OCI-LY3 (cell line): ENCODE results near the gene MXRA8.

ENCODE experiments used
- H2AFZ ChIP-seq: fragments of 200-600, 300-600 bp; shearing (Covaris generic); 2 replicates; pipeline ENCODE4 v1.6.0; 2014; ENCODE audit warnings: antibody characterized with exemption, low read depth, low read length
- H3K27ac ChIP-seq: fragments of 200-600, 300-600 bp; sonication (generic); 2 replicates; pipeline ENCODE4 v1.5.1; 2014; ENCODE audit warnings: mild to moderate bottlenecking, low read length, moderate library complexity, mixed read lengths
- H3K27me3 ChIP-seq: fragments of 200-600, 300-600 bp; sonication (generic); 2 replicates; pipeline ENCODE4 v1.6.1; 2014; ENCODE audit warnings: low read depth, low read length, mixed read lengths
- H3K36me3 ChIP-seq: fragments of 200-600, 300-600 bp; sonication (generic); replicated peaks from 2 replicates; pipeline ENCODE3; 2014; ENCODE audit warnings: low read depth, low read length, mixed read lengths
- H3K4me1 ChIP-seq: fragments of 300-600, 200-600 bp; sonication (generic); 2 replicates; pipeline ENCODE4 v1.6.1; 2014; ENCODE audit warnings: low read length, mixed read lengths
- H3K4me2 ChIP-seq: fragments of 200-600, 300-600 bp; sonication (generic); 2 replicates; pipeline ENCODE4 v1.6.1; 2014; ENCODE audit warnings: low read length, mixed read lengths
- H3K4me3 ChIP-seq: fragments of 300-600, 200-600 bp; sonication (generic); 2 replicates; pipeline ENCODE4 v1.5.1; 2014; ENCODE audit warnings: antibody characterized with exemption, mild to moderate bottlenecking, low read length, moderate library complexity
- H3K79me2 ChIP-seq: fragments of 300-600, 200-600 bp; shearing (Covaris generic); 2 replicates; pipeline ENCODE4 v1.6.1; 2014; ENCODE audit warnings: mild to moderate bottlenecking, low read length, mixed read lengths
- H3K9ac ChIP-seq: fragments of 300-600, 200-600 bp; shearing (Covaris generic); 2 replicates; pipeline ENCODE4 v1.6.0; 2014; ENCODE audit warnings: mild to moderate bottlenecking, low read length, moderate library complexity
- H3K9me3 ChIP-seq: fragments of 200-600, 300-600 bp; shearing (Covaris generic); 2 replicates; pipeline ENCODE4 v1.6.1; 2014; ENCODE audit warnings: low read length, mixed read lengths; ENCODE audit not compliant: insufficient read depth
- H4K20me1 ChIP-seq: fragments of 200-600, 300-600 bp; sonication (generic); 2 replicates; pipeline ENCODE4 v1.6.1; 2016; ENCODE audit warnings: low read length, mixed read lengths; ENCODE audit not compliant: insufficient read depth
- EZH2phosphoT487 ChIP-seq: fragments of 200-600 bp; shearing (Covaris generic); IDR thresholded peaks from 2 replicates; pipeline ENCODE4 v1.6.1; 2018; ENCODE audit warnings: antibody characterized with exemption, mixed run types, low read depth
- TF ChIP-seq, protein P1 (sequence below): fragments of 200-600, 300-600 bp; sonication (generic); IDR thresholded peaks from 2 replicates; pipeline ENCODE4 v1.5.1; 2014; ENCODE audit warnings: antibody characterized with exemption, low read length, low read depth

Gene MXRA8

DNA sequence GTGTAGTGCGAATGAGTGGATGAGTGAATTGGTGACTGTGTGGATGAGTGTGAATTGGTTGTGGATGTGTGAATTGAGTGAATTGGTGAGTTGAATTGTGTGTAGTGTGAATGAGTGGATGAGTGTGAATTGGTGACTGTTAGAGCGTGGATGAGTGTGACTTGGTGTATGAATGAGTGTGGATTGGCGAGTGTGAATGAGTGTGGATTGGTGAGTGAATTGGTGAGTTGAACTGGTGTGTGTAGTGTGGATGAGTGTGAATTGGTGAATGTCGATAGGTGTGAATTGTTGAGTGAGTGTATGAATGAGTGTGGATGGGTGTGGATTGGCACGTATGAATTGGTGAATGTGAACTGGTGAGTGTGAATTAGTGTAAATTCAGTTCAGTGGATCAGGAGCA lies 9.0 kb upstream of the MXRA8 start:
- H3K4me3 ChIP-seq: no peak overlapping the region
- no peak overlapping the region for H3K27ac ChIP-seq
- TF ChIP-seq, protein P1, sequence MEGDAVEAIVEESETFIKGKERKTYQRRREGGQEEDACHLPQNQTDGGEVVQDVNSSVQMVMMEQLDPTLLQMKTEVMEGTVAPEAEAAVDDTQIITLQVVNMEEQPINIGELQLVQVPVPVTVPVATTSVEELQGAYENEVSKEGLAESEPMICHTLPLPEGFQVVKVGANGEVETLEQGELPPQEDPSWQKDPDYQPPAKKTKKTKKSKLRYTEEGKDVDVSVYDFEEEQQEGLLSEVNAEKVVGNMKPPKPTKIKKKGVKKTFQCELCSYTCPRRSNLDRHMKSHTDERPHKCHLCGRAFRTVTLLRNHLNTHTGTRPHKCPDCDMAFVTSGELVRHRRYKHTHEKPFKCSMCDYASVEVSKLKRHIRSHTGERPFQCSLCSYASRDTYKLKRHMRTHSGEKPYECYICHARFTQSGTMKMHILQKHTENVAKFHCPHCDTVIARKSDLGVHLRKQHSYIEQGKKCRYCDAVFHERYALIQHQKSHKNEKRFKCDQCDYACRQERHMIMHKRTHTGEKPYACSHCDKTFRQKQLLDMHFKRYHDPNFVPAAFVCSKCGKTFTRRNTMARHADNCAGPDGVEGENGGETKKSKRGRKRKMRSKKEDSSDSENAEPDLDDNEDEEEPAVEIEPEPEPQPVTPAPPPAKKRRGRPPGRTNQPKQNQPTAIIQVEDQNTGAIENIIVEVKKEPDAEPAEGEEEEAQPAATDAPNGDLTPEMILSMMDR: no peak
- TF ChIP-seq EZH2phosphoT487: no peak
- H4K20me1 ChIP-seq: no peaks in the 10 kb centered on the region
- H2AFZ ChIP-seq: no peak overlapping the region
- H3K27me3 ChIP-seq: no peaks in the 10 kb centered on the region
- peaks cover 4% of the 10 kb centered on the region for H3K36me3 ChIP-seq
- H3K9me3 ChIP-seq: peaks cover 10% of the 10 kb centered on the region; the same call in 1 of the 2 replicates
- H3K4me2 ChIP-seq: no peak overlapping the region
- peaks cover 6% of the 10 kb centered on the region; the same call in 1 of the 2 replicates for H3K4me1 ChIP-seq
- no peak overlapping the region for H3K9ac ChIP-seq
- H3K79me2 ChIP-seq: peaks cover 8% of the 10 kb centered on the region; the same call in 1 of the 2 replicates

DNA sequence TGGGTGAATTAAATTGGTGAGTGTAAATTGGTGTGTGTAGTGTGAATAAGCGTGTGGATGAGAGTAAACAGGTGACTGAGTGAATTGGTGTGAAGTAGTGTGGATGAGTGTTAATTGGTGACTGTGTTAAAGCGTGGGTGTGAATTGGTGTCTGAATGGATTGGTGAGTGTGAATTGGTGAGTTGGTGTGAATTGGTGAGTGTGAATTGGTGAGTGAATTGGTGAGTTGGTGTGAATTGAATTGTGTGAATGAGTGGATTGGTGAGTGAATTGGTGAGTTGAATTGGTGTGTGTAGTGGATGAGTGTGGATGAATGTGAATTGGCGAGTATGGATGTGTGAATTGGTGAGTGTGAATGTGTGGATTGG lies 8.3 kb upstream of the MXRA8 start:
- TF ChIP-seq EZH2phosphoT487: no peak
- TF ChIP-seq, protein P1: no peak
- no peaks in the 10 kb centered on the region for H3K27me3 ChIP-seq
- H2AFZ ChIP-seq: no peak overlapping the region
- H3K9me3 ChIP-seq: peaks cover 10% of the 10 kb centered on the region; the same call in 1 of the 2 replicates
- H3K4me3 ChIP-seq: no peak overlapping the region
- no peaks in the 10 kb centered on the region for H4K20me1 ChIP-seq
- H3K4me1 ChIP-seq: peaks cover 6% of the 10 kb centered on the region; the same call in 1 of the 2 replicates
- H3K9ac ChIP-seq: no peak overlapping the region
- H3K36me3 ChIP-seq: peaks cover 4% of the 10 kb centered on the region
- no peak overlapping the region for H3K4me2 ChIP-seq
- peaks cover 3% of the 10 kb centered on the region; the same call in 1 of the 2 replicates for H3K79me2 ChIP-seq
- no peak overlapping the region for H3K27ac ChIP-seq

DNA sequence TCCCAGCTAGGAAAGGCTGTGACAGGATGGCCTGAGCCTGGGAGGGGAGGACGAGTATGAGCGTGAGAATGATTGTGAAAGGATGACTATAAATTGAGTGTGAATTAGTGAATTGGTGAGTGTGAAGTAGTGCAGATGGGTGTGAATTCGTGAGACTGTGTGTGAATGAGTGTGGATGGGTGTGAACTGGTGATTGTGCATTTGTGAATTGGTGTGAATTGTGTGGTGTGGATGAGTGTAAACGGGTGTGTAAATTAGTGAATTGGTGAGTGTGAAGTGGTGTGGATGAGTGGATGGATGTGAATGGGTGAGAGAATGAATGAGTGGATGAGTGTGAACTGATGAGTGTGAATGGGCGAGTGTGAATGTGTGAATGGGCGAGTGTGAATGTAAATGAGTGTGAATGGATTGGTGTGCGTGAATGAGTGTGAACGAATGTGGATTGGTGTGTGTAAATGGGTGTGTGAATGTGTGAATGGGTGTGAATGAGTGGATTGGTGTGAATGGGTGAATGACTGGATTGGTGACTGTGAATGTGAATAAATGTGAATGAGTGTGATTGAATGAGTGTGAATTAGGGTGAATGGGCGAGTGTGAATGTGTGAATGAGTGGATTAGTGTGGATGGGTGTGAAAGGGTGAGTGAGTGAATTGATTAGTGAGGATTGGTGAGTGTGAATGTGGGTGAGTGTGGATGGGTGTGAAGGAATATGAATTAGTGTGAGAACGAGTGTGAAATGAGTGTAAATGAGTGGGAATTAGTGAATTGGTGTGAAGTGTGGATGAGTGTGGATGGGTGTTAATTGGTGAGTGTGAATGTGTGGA lies 7.7 kb upstream of the MXRA8 start:
- no peaks in the 10 kb centered on the region for H3K36me3 ChIP-seq
- peaks cover 10% of the 10 kb centered on the region; the same call in 1 of the 2 replicates for H3K9me3 ChIP-seq
- H3K27ac ChIP-seq: no peak overlapping the region
- TF ChIP-seq, protein P1: no peak
- no peak for TF ChIP-seq EZH2phosphoT487
- peaks cover 6% of the 10 kb centered on the region; the same call in 1 of the 2 replicates for H3K4me1 ChIP-seq
- no peaks in the 10 kb centered on the region for H3K27me3 ChIP-seq
- no peak overlapping the region for H2AFZ ChIP-seq
- H3K79me2 ChIP-seq: no peaks in the 10 kb centered on the region
- no peak overlapping the region for H3K9ac ChIP-seq
- no peaks in the 10 kb centered on the region for H4K20me1 ChIP-seq
- no peak overlapping the region for H3K4me3 ChIP-seq
- no peak overlapping the region for H3K4me2 ChIP-seq

DNA sequence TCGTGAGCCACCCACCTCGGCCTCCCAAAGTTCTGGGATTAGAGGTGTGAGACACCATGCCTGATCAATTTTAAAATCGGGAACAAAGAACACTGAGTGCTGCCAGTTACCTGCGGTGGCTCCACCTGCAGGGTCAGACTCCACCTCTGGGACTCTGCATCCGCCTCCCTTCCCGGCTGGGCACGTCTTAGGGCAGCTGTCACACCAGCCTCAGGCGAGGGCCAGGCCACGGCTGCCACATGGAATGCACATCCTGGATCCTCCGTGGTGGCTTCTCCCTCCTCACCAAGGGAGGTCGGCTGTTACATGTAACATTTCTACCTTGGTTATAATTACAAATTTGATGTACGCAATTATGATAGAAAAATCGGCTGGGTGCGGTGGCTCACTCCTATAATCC lies 5.9 kb upstream of the MXRA8 start:
- peaks cover under 1% of the 10 kb centered on the region; the same call in 1 of the 2 replicates for H3K27me3 ChIP-seq

More for the DNA sequence above, 5.9 kb upstream of the MXRA8 start:
- no peak overlapping the region for H3K9ac ChIP-seq
- no peaks in the 10 kb centered on the region for H4K20me1 ChIP-seq
- no peak overlapping the region for H3K4me3 ChIP-seq
- H2AFZ ChIP-seq: no peak overlapping the region
- H3K79me2 ChIP-seq: no peaks in the 10 kb centered on the region
- peaks cover 6% of the 10 kb centered on the region; the same call in 1 of the 2 replicates for H3K4me1 ChIP-seq
- no peak overlapping the region for H3K4me2 ChIP-seq
- peaks cover 10% of the 10 kb centered on the region; the same call in 1 of the 2 replicates for H3K9me3 ChIP-seq
- H3K36me3 ChIP-seq: no peaks in the 10 kb centered on the region
- no peak for TF ChIP-seq EZH2phosphoT487
- TF ChIP-seq, protein P1: no peak
- no peak overlapping the region for H3K27ac ChIP-seq
